Mucosa of gallbladder (tissue), 1 donor: ENCODE measurements around the gene CSRP3. TPM values are rescaled to one million over a fixed set of nuclear protein-coding genes. Genes with fewer than 3 reads are reported as not detected.

Source experiments
- DNase-seq: peaks from one replicate; pipeline ENCODE4 v3.0.0-alpha.2; 2020; ENCODE audit warnings: low spot score
- total RNA-seq: library from RNA; stranded (reverse); gene quantifications from one replicate; pipeline ENCODE4 v1.2.1, GENCODE V29; 2021
- donor health status: DM: no; HTN: no; CAD: no.

Gene CSRP3
- total RNA-seq, 1 donor from 2014 or later, result not detected

GRCh38 chr11:19225581-19225980, 23.8 kb upstream of the CSRP3 start:
- DNase-seq, result no peak

- DNase-seq, result no peak
Measured at GRCh38 chr11:19225123-19225522, 23.3 kb upstream of the CSRP3 start.

- DNase-seq, result peak; percentile 32
Measured at GRCh38 chr11:19220903-19221724, 19.3 kb upstream of the CSRP3 start.

DNA sequence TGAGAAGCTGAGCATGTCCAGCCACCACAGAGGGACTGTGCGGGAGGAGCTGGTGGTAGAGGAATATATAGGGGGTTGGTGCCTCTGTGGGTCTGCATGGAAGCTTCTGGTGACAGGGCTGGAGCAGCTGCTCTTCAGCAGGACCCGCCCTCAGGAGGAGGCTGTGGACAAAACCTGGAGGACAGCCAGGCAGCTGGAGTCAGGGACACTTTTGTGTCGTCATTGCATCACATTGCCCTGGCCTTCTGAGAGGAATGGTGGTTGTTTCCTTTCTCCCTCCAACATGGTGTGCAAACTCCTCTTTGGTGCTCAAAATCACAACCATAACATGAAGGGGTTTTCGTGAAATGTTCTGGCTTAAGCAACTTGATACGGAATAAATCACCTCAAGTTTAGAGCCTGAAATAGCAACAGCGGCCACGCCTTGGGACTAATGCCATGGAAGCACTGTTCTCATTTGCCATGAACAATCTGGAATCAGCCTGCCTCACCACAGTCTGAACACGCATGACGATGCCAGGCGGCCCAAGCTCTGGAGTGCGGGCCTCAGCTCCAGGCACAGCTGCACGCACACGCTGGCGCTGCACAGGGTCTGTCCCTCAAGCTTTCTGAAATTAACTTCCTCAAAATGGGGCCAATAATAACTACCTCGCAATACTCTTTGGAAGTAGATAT, 17.1 kb upstream of the CSRP3 start:
- DNase-seq, result no peak

DNA sequence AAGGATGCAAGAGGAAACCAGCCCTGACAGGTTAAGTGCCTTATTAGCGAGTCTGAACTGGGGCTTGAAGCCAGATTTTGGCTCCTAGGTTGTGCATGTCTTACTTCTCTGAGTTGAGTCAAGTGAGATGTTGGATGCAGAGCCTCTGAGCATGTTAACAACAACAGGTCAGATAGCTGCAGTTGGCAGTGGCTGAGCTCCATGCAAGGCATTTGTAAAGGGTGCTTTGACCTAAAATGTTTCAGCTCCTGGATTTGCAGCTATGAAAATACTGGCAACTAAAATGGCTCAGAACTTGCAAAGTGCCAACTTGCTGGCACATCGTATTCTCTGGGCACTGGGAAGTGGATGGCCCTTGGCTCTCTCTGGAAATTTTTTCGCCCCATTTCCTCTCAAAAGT, 16.4 kb upstream of the CSRP3 start:
- no peak for DNase-seq

- no peak for DNase-seq
Measured at GRCh38 chr11:19216709-19217374, 15.1 kb upstream of the CSRP3 start.

GRCh38 chr11:19216021-19216420, 14.2 kb upstream of the CSRP3 start:
- DNase-seq, result no peak

DNA sequence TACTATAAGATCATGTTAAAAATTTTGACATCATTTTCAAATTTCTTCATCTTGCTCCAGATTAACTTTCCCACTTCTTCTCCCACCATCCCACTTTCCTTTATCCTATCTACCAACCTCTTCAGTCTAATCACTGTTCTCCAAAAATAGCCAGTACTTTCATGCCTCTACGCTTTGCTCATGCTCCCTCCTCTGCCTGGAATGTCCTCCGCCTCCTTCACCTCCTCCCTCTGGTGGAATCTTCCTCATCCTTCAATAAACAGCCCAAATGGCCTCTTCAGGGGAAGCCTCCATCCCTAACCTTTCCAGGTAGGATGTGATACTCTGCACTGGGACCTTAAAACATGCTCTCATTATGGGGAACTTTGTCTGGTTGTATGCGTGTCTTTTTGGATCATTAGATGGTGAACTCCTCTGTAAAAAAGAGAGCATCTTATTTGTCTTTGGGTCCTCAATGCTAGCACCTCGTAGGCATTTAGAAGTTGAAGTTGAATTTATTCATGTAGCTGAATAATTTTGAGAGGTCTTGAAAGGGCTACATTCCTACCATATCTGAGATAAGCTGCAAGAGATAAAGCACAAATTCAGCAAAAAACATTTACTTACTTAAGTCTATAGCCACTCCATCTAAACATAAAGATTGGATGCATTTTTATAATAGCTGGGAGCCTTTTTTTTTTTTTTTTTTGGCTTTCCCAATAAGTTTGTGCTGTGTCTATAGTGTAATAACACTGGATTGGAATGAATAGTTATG, 8.0 kb upstream of the CSRP3 start:
- no peak for DNase-seq

GRCh38 chr11:19208959-19209546, 7.3 kb upstream of the CSRP3 start:
- DNase-seq, result no peak

- no peak for DNase-seq
Measured at GRCh38 chr11:19208181-19208580, 6.4 kb upstream of the CSRP3 start.

- DNase-seq, result no peak
Measured at GRCh38 chr11:19204836-19205235, 3.1 kb upstream of the CSRP3 start.

- DNase-seq, result no peak
Measured at GRCh38 chr11:19200410-19201201, 1.2 kb downstream of the CSRP3 start.

DNA sequence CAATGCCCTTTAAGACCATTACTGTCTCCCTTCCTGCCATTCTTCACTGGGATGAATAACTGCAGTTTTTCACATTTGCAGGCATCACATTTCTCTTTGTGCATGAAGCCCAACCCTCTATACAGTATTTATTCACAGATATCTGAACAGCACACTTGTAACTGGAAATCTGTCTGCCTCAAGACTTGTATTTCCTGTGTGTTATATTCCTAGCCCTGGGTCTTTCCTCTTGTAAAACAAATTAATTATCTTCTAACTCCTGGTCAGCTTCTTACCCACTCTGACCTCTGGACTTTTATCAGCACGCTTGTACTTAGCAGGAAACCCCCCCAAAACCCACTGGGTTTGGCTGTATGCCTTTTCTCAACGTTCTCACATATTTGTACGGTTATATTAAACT, 2.0 kb downstream of the CSRP3 start:
- DNase-seq, result no peak

- no peak for DNase-seq
Measured at GRCh38 chr11:19199048-19199447, 2.7 kb downstream of the CSRP3 start.

DNA sequence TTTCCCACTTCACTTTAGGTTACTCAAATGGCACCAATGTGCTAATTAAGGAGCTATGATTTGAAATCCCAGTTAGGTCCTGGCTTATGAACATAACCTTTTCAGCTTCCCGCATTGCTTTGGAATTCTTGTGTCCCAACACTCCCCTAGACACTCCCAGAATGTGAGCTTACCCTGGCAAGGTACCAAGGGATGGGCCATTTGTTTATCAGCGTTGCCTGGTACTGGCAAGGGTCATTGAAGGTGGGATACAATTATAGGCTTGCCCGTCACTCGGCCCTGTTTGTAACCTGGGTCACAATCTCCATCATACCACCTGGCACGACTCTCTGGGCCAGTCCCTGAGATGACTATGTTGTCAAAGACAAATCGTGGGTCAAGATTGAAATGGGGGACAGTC, 5.4 kb downstream of the CSRP3 start:
- no peak for DNase-seq

- no peak for DNase-seq
Measured at GRCh38 chr11:19194620-19195308, 7.0 kb downstream of the CSRP3 start.

GRCh38 chr11:19193916-19194315, 7.9 kb downstream of the CSRP3 start:
- no peak for DNase-seq

GRCh38 chr11:19191530-19192169, 10.1 kb downstream of the CSRP3 start:
- DNase-seq, result no peak

GRCh38 chr11:19187833-19188258, 13.9 kb downstream of the CSRP3 start:
- no peak for DNase-seq
